HG02943 (cell line): ENCODE results near the gene USP36.

Experiments used
- ATAC-seq: cut with Tn5 transposase; IDR thresholded peaks from one replicate; pipeline ENCODE4 v1.9.1; 2021; ENCODE audit warnings: mild to moderate bottlenecking, low read depth, moderate library complexity; ENCODE audit not compliant: unreplicated experiment

USP36 gene

DNA sequence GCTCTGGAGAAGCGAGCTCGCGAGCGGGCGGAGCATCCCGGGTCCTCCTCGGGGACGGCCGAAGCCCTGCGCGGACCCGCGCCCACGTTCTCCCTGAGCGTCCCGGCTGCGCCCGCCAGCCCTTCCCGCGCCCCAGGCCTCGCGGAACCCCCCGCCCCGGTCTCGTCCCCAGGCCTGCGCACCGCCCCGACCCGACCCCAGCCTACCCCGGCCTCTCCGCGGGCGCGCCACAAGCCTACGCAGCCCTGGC, 159 bp downstream of the USP36 start:
- ATAC-seq, result no peak

DNA sequence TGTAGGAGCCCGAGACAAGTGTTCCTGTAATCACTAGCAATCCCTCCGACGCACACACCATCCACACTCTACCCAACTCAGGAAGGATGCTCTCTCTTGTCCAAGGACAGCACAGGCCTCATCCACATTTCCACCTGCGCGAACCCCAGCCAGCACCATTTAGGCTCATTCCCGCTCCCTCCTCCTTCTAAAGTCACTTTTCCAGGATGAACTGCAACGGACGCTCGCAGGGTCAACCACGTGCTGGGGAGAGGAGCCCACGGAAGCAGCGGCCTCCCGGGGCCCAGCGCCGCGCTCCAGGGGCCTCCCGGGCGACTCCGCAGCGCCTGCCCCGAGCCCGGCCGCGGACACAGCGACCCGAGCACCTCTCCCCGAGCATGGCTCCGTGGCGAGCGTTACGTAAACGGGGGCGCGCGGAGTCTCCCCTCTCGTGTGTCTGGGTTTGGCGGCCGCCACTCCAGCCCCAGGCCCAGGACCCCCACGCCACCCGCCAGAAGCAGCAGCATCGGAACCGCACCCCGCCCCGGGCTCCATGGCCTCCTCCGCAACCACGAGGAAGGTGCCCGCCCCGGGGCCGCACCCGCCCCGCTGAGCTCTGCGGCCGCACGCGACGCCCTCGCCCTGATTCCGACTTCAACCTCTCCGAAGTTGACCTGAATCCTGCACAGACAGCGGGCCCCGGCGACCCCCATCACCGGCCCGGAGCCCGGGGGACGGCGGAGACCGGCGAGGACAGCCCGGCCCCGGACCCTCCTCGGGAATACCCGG, 668 bp downstream of the USP36 start:
- ATAC-seq, result peak; percentile 20

- no peak for ATAC-seq
Observed at GRCh38 chr17:78839235-78839761, 1.3 kb downstream of the USP36 start.

DNA sequence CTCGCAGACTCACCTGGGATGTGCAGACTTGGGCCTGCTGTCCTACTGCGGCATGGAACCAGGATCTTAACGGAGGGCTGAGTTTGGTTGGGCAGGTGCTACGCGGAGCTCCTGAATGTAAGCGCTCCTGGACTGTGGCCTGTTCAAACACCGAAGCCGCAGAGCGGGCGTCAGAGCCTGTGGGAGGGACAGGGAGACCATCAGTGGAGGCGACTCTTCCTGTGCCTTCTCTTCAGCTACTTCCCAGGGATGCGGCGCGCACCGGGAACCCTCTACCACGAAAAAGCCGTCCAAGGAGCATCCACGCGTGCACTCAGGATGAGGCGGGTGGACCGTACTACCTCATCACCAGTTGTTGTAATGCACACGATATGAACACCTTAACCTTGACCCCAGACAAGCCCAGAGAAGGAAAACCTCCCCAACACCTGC, 2.0 kb downstream of the USP36 start:
- ATAC-seq, result no peak

DNA sequence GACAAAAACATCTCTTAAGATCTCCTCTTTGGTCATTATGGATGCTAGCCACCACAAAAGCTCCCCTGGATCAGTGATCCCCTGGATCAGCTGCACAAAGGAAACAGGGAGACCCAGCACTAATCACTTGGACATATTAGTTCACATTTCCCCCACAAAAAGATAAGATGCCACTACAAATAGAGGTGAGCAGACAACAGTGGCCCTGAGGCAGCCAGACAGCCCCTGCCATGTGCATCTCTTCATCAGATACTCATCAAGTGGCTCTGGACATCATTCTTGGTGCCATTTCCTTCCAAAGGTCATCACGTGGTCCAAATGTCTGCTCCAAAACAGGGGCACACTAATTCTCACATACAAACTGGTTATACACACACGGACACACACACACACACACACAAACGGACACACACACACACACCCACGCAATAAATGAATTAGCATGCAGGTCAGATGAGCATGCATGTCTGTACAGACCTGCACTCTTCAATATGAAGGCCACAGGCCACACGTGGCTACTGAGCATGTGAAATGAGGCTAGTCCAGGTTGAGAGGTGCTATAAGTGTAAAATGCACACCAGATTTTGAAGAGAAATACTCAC, 4.1 kb downstream of the USP36 start:
- ATAC-seq, result no peak

DNA sequence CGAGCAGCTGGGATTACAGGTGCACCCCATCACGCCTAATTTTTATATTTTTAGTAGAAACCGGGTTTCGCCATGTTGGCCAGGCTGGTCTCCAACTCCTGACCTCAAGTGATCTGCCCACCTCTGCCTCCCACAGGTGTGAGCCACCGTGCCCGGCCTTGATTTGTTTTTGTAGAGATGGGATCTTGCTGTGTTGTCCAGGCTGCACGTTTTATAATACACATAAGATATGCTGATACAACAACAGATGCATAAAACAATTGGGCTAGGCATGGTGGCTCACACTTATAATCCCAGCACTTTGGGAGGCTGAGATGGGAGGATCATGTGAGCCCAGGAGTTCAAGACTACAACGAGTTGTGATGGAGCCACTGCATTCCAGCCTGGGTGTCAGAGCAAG, 6.0 kb downstream of the USP36 start:
- ATAC-seq, result no peak

GRCh38 chr17:78832541-78832810, 8.1 kb downstream of the USP36 start:
- ATAC-seq, result no peak

- no peak for ATAC-seq
Observed at GRCh38 chr17:78831688-78832540, 8.7 kb downstream of the USP36 start.

DNA sequence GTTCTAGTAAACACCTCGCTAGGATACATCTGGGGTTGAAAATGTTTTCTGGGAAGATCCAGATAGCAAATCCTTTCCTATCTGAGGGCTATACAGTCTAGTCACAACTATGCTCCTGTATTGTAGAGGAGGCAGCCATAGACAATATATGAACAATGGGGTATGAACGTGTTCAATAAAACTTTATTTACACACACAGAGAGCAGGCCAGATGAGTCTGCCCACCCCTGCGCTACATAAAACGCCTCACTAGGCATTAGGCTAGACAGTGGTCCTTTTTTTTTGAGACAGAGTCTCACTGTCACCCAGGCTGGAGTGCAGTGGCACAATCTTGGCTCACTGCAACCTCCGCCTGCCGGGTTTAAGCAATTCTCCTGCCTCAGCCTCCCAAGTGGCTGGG, 11.1 kb downstream of the USP36 start:
- ATAC-seq, result no peak

GRCh38 chr17:78828470-78829185, 12.0 kb downstream of the USP36 start:
- ATAC-seq, result no peak

GRCh38 chr17:78826836-78827509, 13.6 kb downstream of the USP36 start:
- no peak for ATAC-seq

GRCh38 chr17:78826421-78826820, 14.2 kb downstream of the USP36 start:
- no peak for ATAC-seq

DNA sequence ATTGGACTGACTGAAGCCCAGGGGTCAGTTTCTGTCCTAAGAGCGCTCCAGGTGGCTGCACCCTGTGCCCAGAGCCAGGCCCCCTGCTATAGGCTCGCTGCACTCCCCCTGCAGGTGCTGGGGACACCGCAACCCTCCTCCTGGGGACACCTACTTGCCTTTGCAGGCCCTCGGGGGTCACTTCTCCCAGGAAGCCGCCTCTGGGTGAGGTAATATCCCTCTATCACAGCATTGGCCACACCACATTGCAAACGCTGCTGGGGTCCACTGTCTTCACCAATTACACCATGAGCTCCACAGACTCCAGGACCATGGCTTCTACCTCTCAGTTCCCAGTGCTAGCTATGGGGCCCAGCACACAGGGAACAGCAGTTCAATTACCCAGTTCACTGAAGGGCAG, 14.9 kb downstream of the USP36 start:
- no peak for ATAC-seq

DNA sequence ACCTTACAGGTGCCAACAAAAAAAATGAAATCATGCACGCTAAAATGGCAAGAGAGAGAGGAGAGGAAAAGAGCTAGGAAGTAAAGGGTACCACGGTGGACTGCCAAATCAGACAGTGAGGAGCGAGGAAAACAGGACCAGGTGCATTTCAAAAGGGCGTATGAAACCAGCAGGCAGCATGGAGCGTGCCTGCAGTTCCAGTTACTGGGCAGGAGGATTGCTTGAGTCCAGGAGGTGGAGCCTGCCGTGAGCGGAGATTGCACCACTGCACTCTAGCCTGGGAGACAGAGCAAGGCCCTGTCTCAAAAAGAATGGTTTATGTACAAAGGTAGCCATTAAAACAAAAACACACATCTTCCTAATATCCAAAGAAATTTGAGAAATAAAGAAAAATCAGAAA, 16.4 kb downstream of the USP36 start:
- ATAC-seq, result no peak

DNA sequence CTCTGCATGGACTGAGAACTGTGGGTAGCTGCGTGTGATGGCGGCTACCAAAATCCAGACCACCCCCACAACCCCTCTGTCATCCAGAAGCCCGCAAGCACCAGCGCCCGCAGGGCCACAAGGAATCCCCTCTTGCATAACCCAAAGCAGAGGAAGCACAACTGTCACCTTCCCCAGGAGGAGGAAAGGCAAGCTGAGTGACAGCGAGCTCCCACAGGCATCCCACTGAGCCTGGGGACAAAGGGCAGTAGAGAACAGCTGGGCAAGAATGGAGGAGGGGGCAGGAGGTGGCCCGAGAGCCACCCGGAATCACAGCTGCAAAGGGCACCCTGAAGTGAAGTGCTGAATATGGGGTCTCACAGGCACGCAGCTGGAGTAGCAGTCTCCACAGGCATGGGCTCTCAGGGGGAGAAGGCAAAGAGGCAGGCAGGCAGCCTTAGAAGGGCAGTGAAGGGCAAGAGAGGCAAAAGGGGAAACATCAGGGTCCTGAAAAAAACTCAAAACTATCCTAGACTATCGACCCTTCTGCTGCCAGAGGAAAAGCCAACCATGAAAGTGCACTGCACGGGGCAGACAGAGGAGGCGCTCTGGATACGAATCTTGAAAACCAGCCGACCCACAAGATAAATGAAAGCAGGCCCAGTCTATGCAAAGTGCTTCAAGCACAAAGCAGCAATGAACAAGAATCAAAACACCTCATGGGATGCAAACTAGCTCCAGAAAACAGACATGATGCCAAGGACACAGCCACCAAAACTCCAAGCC, 17.1 kb downstream of the USP36 start:
- ATAC-seq, result no peak

DNA sequence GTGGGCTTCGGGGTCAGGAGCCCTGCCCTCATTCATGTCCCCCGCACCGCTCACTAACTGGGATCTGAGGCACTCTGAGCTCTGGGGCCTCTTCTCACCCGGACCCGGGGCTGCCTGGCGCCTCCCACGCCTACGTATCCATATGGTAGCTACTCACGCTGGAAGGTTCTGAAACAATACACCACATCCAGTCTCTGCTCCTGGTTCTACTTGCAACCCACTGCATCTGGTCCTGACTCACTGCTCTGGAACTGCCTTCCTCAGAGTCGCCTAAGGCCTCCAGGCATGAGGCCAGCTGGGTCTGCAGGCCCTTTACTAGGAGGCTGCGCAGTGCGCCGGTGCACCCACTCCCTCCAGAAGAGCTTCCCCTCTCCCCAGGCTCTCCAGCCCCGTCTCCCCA, 18.1 kb downstream of the USP36 start:
- ATAC-seq, result no peak

DNA sequence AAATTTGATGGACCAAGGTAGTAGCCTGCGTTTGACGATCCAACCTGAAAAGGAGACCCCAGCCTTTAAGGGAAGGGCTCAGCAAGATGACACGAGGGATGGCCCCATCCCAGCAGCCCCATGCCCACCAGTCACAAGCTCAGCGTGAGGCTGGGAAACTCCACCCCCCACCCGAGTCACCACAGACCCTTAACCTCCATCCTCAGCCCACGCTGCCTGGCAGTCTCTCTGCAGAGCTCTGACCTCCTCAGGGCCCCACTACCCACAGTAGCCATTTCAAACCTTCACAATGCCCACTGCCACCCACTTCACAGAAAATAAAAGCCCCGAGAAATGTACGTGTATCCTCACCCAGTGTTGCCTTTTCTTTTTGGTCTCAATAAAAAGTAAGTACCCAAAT, 18.7 kb downstream of the USP36 start:
- ATAC-seq, result no peak

GRCh38 chr17:78820841-78821240, 19.8 kb downstream of the USP36 start:
- no peak for ATAC-seq

GRCh38 chr17:78819806-78820792, 20.5 kb downstream of the USP36 start:
- ATAC-seq, result no peak
